Right lobe of liver (tissue), 6 donors: ENCODE data around the gene LY6G6F. TPM values are rescaled to one million over a fixed set of nuclear protein-coding genes. Genes with fewer than 3 reads are reported as not detected.

Experiments used
- ATAC-seq, 4 donors: fragments of 200-7000 bp; cut with Tn5 transposase; one replicate each; pipeline ENCODE4 v1.9.1; 2020; ENCODE audit warnings: mild to moderate bottlenecking in 4 of 4, moderate library complexity in 4 of 4
- DNase-seq, 3 donors: peaks; one replicate each; pipeline ENCODE4 v3.0.0-alpha.2; 2020
- H3K27ac ChIP-seq, 3 donors: fragments of 200-600 bp; one replicate each; pipeline ENCODE4 v1.8.0; 2022
- H3K27me3 ChIP-seq, 2 donors: fragments of 200-600 bp; one replicate each; pipeline ENCODE4 v1.8.0; 2022
- H3K36me3 ChIP-seq, 4 donors: fragments of 200-600 bp; sonication (generic) in 1 of 4; one replicate each; pipeline versions ENCODE4 v1.5.1 to v1.8.0; 2017 to 2022; ENCODE audit warnings: control low read depth in 1 of 4
- H3K4me1 ChIP-seq, 4 donors: fragments of 200-600 bp; sonication (generic) in 1 of 4; one replicate each; pipeline versions ENCODE4 v1.5.1 to v1.8.0; 2017 to 2022; ENCODE audit warnings: control low read depth in 1 of 4
- H3K4me3 ChIP-seq, 3 donors: fragments of 200-600 bp; one replicate each; pipeline ENCODE4 v1.8.0; 2022
- H3K9me3 ChIP-seq, 4 donors: fragments of 200-600 bp; sonication (generic) in 1 of 4; one replicate each; pipeline versions ENCODE4 v1.5.1 to v1.8.0; 2017 to 2022; ENCODE audit warnings: control low read depth in 1 of 4
- CTCF ChIP-seq, 4 donors: fragments of 200-600 bp in 3 of 4; fragments of 450-650 bp in 1 of 4; IDR thresholded peaks; one replicate each; pipeline versions ENCODE4 v1.5.1 to v1.8.0; 2016 to 2022; ENCODE audit warnings: antibody characterized with exemption in 4 of 4, mild to moderate bottlenecking in 2 of 4
- POLR2A ChIP-seq: fragments of 450-650 bp; IDR thresholded peaks from one replicate; pipeline ENCODE4 v1.6.1; 2017; ENCODE audit warnings: antibody characterized with exemption, mild to moderate bottlenecking
- WGBS: methylation state at CpG from one replicate; pipeline ENCODE4 v1.1.6; 2018; ENCODE audit warnings: low coverage, low lambda C conversion rate; ENCODE audit not compliant: insufficient coverage; ENCODE audit errors: missing lambda C conversion rate; 5-methylcytosine and 5-hydroxymethylcytosine counted together
- intact Hi-C, 2 donors: fragments of 100-400 bp; cut with DNase I; formaldehyde crosslinking; loops; one replicate each; pipeline versions ENCODE4 v1.11.2 to v1.14.1; 2022
- microRNA-seq, 2 donors: library from miRNA; unstranded; fragments of <30 nt; microRNA quantifications; one replicate each; pipeline ENCODE4, GENCODE V29; 2019 to 2020
- small RNA-seq, 2 experiments: library from RNA; depleted of rRNA; stranded (forward); fragments of <200 nt; gene quantifications; one replicate each; pipeline ENCODE3, GENCODE V24; 2016
- total RNA-seq, 6 experiments: library from RNA; depleted of rRNA in 2 of 6; stranded (reverse); fragments of >200 nt in 2 of 6; fragmentation: NEBNext Ultra II Directional in 3 of 6; extraction: Animal tissue kit (Norgen Biotek cat#: 25700) in 3 of 6; gene quantifications; one replicate each; pipeline versions ENCODE4 v1.1.0 to v1.2.4, GENCODE V29; 2016 to 2023
- donor health status: DM: no; HTN: yes; CAD: no.
- donor health status: DM: no; HTN: no; CAD: no.
- donor health status: DM: no; HTN: no; CAD: no.
- donor health status: DM: no; HTN: yes; CAD: no.
- donor health status: DM: no; HTN: yes; CAD: no.

The LY6G6F gene
- total RNA-seq, 6 experiments from 2014 or later = not detected

- intact Hi-C loops = no loop called here
- Histone ChIP-seq H3K4me3 (no peak overlapping the region), H3K36me3 (no peaks in the 10 kb centered on the region), H3K27me3 (no peaks in the 10 kb centered on the region), H3K4me1 (no peaks in the 10 kb centered on the region), H3K27ac (no peak overlapping the region), H3K9me3 (no peaks in the 10 kb centered on the region)
- DNase-seq (no peak), ATAC-seq (no peak)
- no peak for TF ChIP-seq CTCF (IDR thresholded peaks at IDR 0.05)
- TF ChIP-seq POLR2A = no peak
- 79% methylated on average over 8 of the region's 8 CpGs for WGBS
Observed at GRCh38 chr6:31752739-31753319, 46.2 kb downstream of the LY6G6F start.

GRCh38 chr6:31758281-31758680, 51.6 kb downstream of the LY6G6F start:
- H3K4me3 ChIP-seq = no peak overlapping the region
- no peaks in the 10 kb centered on the region for H3K9me3 ChIP-seq
- H3K4me1 ChIP-seq = no peaks in the 10 kb centered on the region
- WGBS = 100% methylated on average over 1 of the region's 2 CpGs
- no peaks in the 10 kb centered on the region for H3K36me3 ChIP-seq
- DNase-seq (no peak), ATAC-seq (no peak)
- no peak overlapping the region for H3K27ac ChIP-seq
- intact Hi-C loops = no loop called here
- no peak for TF ChIP-seq CTCF (IDR thresholded peaks at IDR 0.05)
- TF ChIP-seq POLR2A = no peak
- no peaks in the 10 kb centered on the region for H3K27me3 ChIP-seq

Small RNA genes lying within 50 kb of the gene (microRNA-seq; reads per million reads assigned to microRNA genes)
- gene MIR4646 = 0.64 to 1.4 reads per million in 2 donors

Small RNA genes lying within 50 kb of the gene (small RNA-seq; reads per million reads assigned to genes)
- gene LY6G6D (0 reads per million in 2 experiments), gene MIR4646 (0 reads per million in 2 experiments), gene RF00019 (0 reads per million in 2 experiments), gene RNU6-850P (0 reads per million in 2 experiments)

Other genes starting within 250 kb of the LY6G6F start
- gene MICB, start 208.7 kb upstream of the LY6G6F start, total RNA-seq = 1 to 10 TPM in 4 of 6 experiments, under 1 TPM in 2; 0.48 to 2.0 (median 1.2) TPM
- gene MCCD1, start 177.9 kb upstream of the LY6G6F start, total RNA-seq = not detected
- 100 to 1,000 TPM in 3 of 6 experiments, 10 to 100 TPM in 3; 85.2 to 145 (median 102) TPM for gene DDX39B, start 164.9 kb upstream of the LY6G6F start, total RNA-seq
- gene ATP6V1G2, start 160.3 kb upstream of the LY6G6F start, total RNA-seq = under 1 TPM in 3 of 6 experiments, not detected in 3; 0.29 to 0.43 (median 0.42) TPM
- 10 to 100 TPM in 1 of 6 experiments, 1 to 10 TPM in 5; 7.5 to 10.2 (median 8.3) TPM for gene NFKBIL1, start 159.3 kb upstream of the LY6G6F start, total RNA-seq
- under 1 TPM in 1 of 6 experiments, not detected in 5; 0.20 TPM for gene LTA, start 134.6 kb upstream of the LY6G6F start, total RNA-seq
- 1 to 10 TPM in 1 of 6 experiments, under 1 TPM in 1, not detected in 4; 0.15 to 1.0 TPM for gene TNF, start 131.3 kb upstream of the LY6G6F start, total RNA-seq
- gene LTB, start 124.4 kb upstream of the LY6G6F start, total RNA-seq = 1 to 10 TPM in 2 of 6 experiments, under 1 TPM in 4; 0.28 to 2.2 (median 0.62) TPM
- 10 to 100 TPM in 1 of 6 experiments, 1 to 10 TPM in 5; 1.5 to 21.5 (median 6.7) TPM for gene LST1, start 120.6 kb upstream of the LY6G6F start, total RNA-seq
- gene NCR3, start 113.9 kb upstream of the LY6G6F start, total RNA-seq = under 1 TPM in 3 of 6 experiments, not detected in 3; 0.20 to 0.55 (median 0.46) TPM
- gene AIF1, start 91.6 kb upstream of the LY6G6F start, total RNA-seq = 10 to 100 TPM in 4 of 6 experiments, 1 to 10 TPM in 2; 6.7 to 28.5 (median 13.0) TPM
- 10 to 100 TPM; 34.7 to 59.6 (median 39.4) TPM for gene PRRC2A, start 86.2 kb upstream of the LY6G6F start, total RNA-seq
- gene BAG6, start 54.2 kb upstream of the LY6G6F start, total RNA-seq = 100 to 1,000 TPM; 114 to 196 (median 142) TPM
- 100 to 1,000 TPM; 100 to 182 (median 116) TPM for gene APOM, start 51.0 kb upstream of the LY6G6F start, total RNA-seq
- 1 to 10 TPM; 6.6 to 8.7 (median 7.6) TPM for gene C6orf47, start 46.1 kb upstream of the LY6G6F start, total RNA-seq
- gene GPANK1, start 41.9 kb upstream of the LY6G6F start, total RNA-seq = 10 to 100 TPM in 1 of 6 experiments, 1 to 10 TPM in 5; 6.4 to 10.0 (median 8.0) TPM
- gene CSNK2B, start 40.8 kb upstream of the LY6G6F start, total RNA-seq = 100 to 1,000 TPM in 2 of 6 experiments, 10 to 100 TPM in 4; 52.5 to 171 (median 64.5) TPM
- 1 to 10 TPM in 5 of 6 experiments, under 1 TPM in 1; 0.98 to 5.7 (median 2.6) TPM for gene LY6G5B, start 36.9 kb upstream of the LY6G6F start, total RNA-seq
- 1 to 10 TPM in 3 of 6 experiments, under 1 TPM in 3; 0.68 to 1.6 (median 1.2) TPM for gene LY6G5C, start 25.8 kb upstream of the LY6G6F start, total RNA-seq
- gene ABHD16A, start 3.5 kb upstream of the LY6G6F start, total RNA-seq = 10 to 100 TPM; 29.7 to 34.8 (median 31.2) TPM
- gene LY6G6D, start 8.5 kb downstream of the LY6G6F start, total RNA-seq = not detected
- gene LY6G6C, start 14.9 kb downstream of the LY6G6F start, total RNA-seq = not detected
- under 1 TPM in 2 of 6 experiments, not detected in 4; 0.33 to 0.56 TPM for gene MPIG6B, start 16.5 kb downstream of the LY6G6F start, total RNA-seq
- 10 to 100 TPM; 16.3 to 27.5 (median 19.1) TPM for gene DDAH2, start 22.4 kb downstream of the LY6G6F start, total RNA-seq
- gene CLIC1, start 29.7 kb downstream of the LY6G6F start, total RNA-seq = 100 to 1,000 TPM in 1 of 6 experiments, 10 to 100 TPM in 5; 36.7 to 123 (median 62.0) TPM
- gene MSH5, start 33.1 kb downstream of the LY6G6F start, total RNA-seq = 1 to 10 TPM; 3.2 to 8.5 (median 4.3) TPM
- 1 to 10 TPM in 2 of 6 experiments, under 1 TPM in 3, not detected in 1; 0.62 to 1.6 (median 0.90) TPM for gene SAPCD1, start 55.8 kb downstream of the LY6G6F start, total RNA-seq
- gene VWA7, start 70.5 kb downstream of the LY6G6F start, total RNA-seq = 1 to 10 TPM; 1.2 to 5.2 (median 2.7) TPM
- gene VARS1, start 88.9 kb downstream of the LY6G6F start, total RNA-seq = 10 to 100 TPM; 31.0 to 58.1 (median 41.0) TPM
- gene LSM2, start 100.1 kb downstream of the LY6G6F start, total RNA-seq = 10 to 100 TPM; 11.0 to 26.1 (median 11.6) TPM
- 1 to 10 TPM in 1 of 6 experiments, under 1 TPM in 5; 0.37 to 1.2 (median 0.56) TPM for gene HSPA1L, start 108.4 kb downstream of the LY6G6F start, total RNA-seq
- gene HSPA1A, start 108.7 kb downstream of the LY6G6F start, total RNA-seq = 100 to 1,000 TPM in 2 of 6 experiments, 10 to 100 TPM in 4; 73.2 to 442 (median 80.2) TPM
- 100 to 1,000 TPM in 2 of 6 experiments, 10 to 100 TPM in 4; 41.5 to 144 (median 47.5) TPM for gene HSPA1B, start 120.9 kb downstream of the LY6G6F start, total RNA-seq
- 10 to 100 TPM; 20.3 to 44.8 (median 34.1) TPM for gene NEU1, start 156.0 kb downstream of the LY6G6F start, total RNA-seq
- gene SLC44A4, start 172.1 kb downstream of the LY6G6F start, total RNA-seq = under 1 TPM in 2 of 6 experiments, not detected in 4; 0.09 to 0.25 TPM
- 10 to 100 TPM; 10.7 to 20.1 (median 13.3) TPM for gene EHMT2, start 190.8 kb downstream of the LY6G6F start, total RNA-seq
- gene ZBTB12, start 195.2 kb downstream of the LY6G6F start, total RNA-seq = under 1 TPM in 5 of 6 experiments, not detected in 1; 0.25 to 0.82 (median 0.51) TPM
- 100 to 1,000 TPM; 309 to 739 (median 533) TPM for gene C2, start 220.9 kb downstream of the LY6G6F start, total RNA-seq
- gene CFB, start 239.2 kb downstream of the LY6G6F start, total RNA-seq = 1,000 to 10,000 TPM; 1,939 to 4,112 (median 3,131) TPM